ENCODE data around the gene ENO2. TPM values are rescaled to one million over a fixed set of nuclear protein-coding genes. Genes with fewer than 3 reads are reported as not detected.

Gene ENO2
- total and polyA plus RNA-seq, 2 donors (not counting 1 experiment from before 2014, with no cell fraction given), result 20.3 to 43.0 TPM

GRCh38 chr12:6909421-6910145 is 4.8 kb upstream of the ENO2 start:
- Histone ChIP-seq H3K27me3 (ENCODE audit: control insufficient read depth, insufficient read depth, low read length) (no peaks in the 10 kb centered on the region), H3K9me3 (ENCODE audit: control insufficient read depth, insufficient read depth, low read depth, low read length) (no peaks in the 10 kb centered on the region), H3K36me3 (ENCODE audit: control insufficient read depth, insufficient read depth, low read length) (no peaks in the 10 kb centered on the region), H3K79me2 (ENCODE audit: control insufficient read depth, insufficient read depth, low read length) (no peaks in the 10 kb centered on the region), H3K27ac (ENCODE audit: insufficient read depth, low read length) (no peak overlapping the region), H3K4me3 (replicated peaks in 1 of 4; ENCODE audit: control extremely low read depth in 1 of 4, insufficient read depth in 1 of 4, low read depth in 3 of 4, low read length in 4 of 4) (no peak overlapping the region), H2AFZ (ENCODE audit: low read length) (no peak overlapping the region), H3K4me1 (ENCODE audit: control insufficient read depth, extremely low read depth, insufficient read depth, low read length) (peaks cover 4% of the 10 kb centered on the region), H3K4me2 (ENCODE audit: extremely low read depth, insufficient read depth, low read length) (no peak overlapping the region), H3K9ac (ENCODE audit: insufficient read depth, low read length) (no peak overlapping the region), H4K20me1 (ENCODE audit: control insufficient read depth, extremely low read depth, insufficient read depth, low read length) (no peaks in the 10 kb centered on the region)
- no peak for TF ChIP-seq EZH2 (IDR thresholded peaks at IDR 0.05; ENCODE audit: low read length, missing control alignments)
- TF ChIP-seq, protein P1, sequence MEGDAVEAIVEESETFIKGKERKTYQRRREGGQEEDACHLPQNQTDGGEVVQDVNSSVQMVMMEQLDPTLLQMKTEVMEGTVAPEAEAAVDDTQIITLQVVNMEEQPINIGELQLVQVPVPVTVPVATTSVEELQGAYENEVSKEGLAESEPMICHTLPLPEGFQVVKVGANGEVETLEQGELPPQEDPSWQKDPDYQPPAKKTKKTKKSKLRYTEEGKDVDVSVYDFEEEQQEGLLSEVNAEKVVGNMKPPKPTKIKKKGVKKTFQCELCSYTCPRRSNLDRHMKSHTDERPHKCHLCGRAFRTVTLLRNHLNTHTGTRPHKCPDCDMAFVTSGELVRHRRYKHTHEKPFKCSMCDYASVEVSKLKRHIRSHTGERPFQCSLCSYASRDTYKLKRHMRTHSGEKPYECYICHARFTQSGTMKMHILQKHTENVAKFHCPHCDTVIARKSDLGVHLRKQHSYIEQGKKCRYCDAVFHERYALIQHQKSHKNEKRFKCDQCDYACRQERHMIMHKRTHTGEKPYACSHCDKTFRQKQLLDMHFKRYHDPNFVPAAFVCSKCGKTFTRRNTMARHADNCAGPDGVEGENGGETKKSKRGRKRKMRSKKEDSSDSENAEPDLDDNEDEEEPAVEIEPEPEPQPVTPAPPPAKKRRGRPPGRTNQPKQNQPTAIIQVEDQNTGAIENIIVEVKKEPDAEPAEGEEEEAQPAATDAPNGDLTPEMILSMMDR (conservative IDR thresholded peaks at IDR 0.05 in 1 of 2, IDR thresholded peaks at IDR 0.05 in 1 of 2; ENCODE audit: low read depth in 1 of 2, low read length in 2 of 2), result no peak
- DNase-seq (ENCODE audit: low read depth in 2 of 2), result no peak

GRCh38 chr12:6912164-6912935 is 2.0 kb upstream of the ENO2 start:
- no peak for DNase-seq (ENCODE audit: low read depth in 2 of 2)
- Histone ChIP-seq H3K9me3 (ENCODE audit: control insufficient read depth, insufficient read depth, low read depth, low read length) (no peaks in the 10 kb centered on the region), H3K4me3 (replicated peaks in 1 of 4; ENCODE audit: control extremely low read depth in 1 of 4, insufficient read depth in 1 of 4, low read depth in 3 of 4, low read length in 4 of 4) (no peak overlapping the region), H3K9ac (ENCODE audit: insufficient read depth, low read length) (no peak overlapping the region), H3K4me2 (ENCODE audit: extremely low read depth, insufficient read depth, low read length) (no peak overlapping the region), H3K27me3 (ENCODE audit: control insufficient read depth, insufficient read depth, low read length) (no peaks in the 10 kb centered on the region), H3K79me2 (ENCODE audit: control insufficient read depth, insufficient read depth, low read length) (peaks cover 3% of the 10 kb centered on the region), H4K20me1 (ENCODE audit: control insufficient read depth, extremely low read depth, insufficient read depth, low read length) (no peaks in the 10 kb centered on the region), H3K4me1 (ENCODE audit: control insufficient read depth, extremely low read depth, insufficient read depth, low read length) (peaks cover 2% of the 10 kb centered on the region), H2AFZ (ENCODE audit: low read length) (no peak overlapping the region), H3K36me3 (ENCODE audit: control insufficient read depth, insufficient read depth, low read length) (peaks cover 5% of the 10 kb centered on the region), H3K27ac (ENCODE audit: insufficient read depth, low read length) (no peak overlapping the region)
- TF ChIP-seq EZH2 (IDR thresholded peaks at IDR 0.05; ENCODE audit: low read length, missing control alignments), result no peak
- TF ChIP-seq, protein P1 (conservative IDR thresholded peaks at IDR 0.05 in 1 of 2, IDR thresholded peaks at IDR 0.05 in 1 of 2; ENCODE audit: low read depth in 1 of 2, low read length in 2 of 2), result no peak

DNA sequence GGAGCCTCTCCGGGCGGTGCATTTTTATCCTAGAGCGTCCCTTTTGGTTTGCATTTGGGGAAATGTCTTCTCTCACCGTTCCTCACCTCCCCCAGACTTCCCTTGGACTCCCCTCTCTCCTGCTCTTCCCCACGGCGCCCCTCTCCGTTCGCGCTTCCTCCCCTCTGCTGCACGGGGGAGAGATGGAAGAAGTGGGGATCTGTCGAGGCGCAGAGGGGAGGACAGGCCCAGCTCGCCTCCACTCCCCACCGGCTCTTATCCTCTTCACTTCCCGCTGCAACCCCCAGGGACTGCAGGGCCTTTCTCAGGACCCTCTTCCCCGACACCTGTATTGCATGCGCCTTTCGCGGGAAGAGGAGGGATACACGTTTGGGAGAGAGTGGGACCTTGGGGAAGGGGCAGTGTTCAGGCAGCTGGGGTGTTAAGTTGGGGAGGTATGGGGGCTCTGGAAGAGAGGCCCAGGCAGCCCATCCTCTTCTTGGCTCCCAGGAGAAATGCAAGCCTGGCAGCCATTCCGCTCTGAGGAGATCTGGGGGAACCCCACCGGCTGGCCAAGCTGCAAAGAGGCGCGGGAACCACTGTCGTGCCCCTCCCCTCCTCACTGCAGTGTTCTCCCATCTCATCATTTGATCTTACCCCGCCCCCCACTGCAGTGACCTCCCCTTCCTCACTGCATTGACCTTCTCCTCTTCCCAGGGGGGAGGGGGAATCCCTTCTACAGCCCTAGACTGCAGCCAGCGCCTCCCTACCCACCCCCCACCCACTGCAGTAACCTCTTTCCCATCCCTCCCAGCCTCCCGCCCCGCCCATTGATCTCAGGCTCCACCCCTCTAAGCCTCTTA is 788 bp downstream of the ENO2 start:
- H3K36me3 ChIP-seq (ENCODE audit: control insufficient read depth, insufficient read depth, low read length), result peaks cover 9% of the 10 kb centered on the region
- no peak overlapping the region for H2AFZ ChIP-seq (ENCODE audit: low read length)
- H3K9ac ChIP-seq (ENCODE audit: insufficient read depth, low read length), result peak overlapping the region; percentile 56
- H3K9me3 ChIP-seq (ENCODE audit: control insufficient read depth, insufficient read depth, low read depth, low read length), result no peaks in the 10 kb centered on the region
- H3K4me3 ChIP-seq (replicated peaks in 1 of 4; ENCODE audit: control extremely low read depth in 1 of 4, insufficient read depth in 1 of 4, low read depth in 3 of 4, low read length in 4 of 4), result peak overlapping the region; percentile 63 to 75 (median 70)
- H3K4me2 ChIP-seq (ENCODE audit: extremely low read depth, insufficient read depth, low read length), result peak overlapping the region; percentile 84
- H3K4me1 ChIP-seq (ENCODE audit: control insufficient read depth, extremely low read depth, insufficient read depth, low read length), result peaks cover 2% of the 10 kb centered on the region
- peaks cover 3% of the 10 kb centered on the region for H3K79me2 ChIP-seq (ENCODE audit: control insufficient read depth, insufficient read depth, low read length)
- no peak overlapping the region for H3K27ac ChIP-seq (ENCODE audit: insufficient read depth, low read length)
- DNase-seq (ENCODE audit: low read depth in 2 of 2), result no peak
- TF ChIP-seq, protein P1 (conservative IDR thresholded peaks at IDR 0.05 in 1 of 2, IDR thresholded peaks at IDR 0.05 in 1 of 2; ENCODE audit: low read depth in 1 of 2, low read length in 2 of 2), result no peak
- no peak for TF ChIP-seq EZH2 (IDR thresholded peaks at IDR 0.05; ENCODE audit: low read length, missing control alignments)
- no peaks in the 10 kb centered on the region for H3K27me3 ChIP-seq (ENCODE audit: control insufficient read depth, insufficient read depth, low read length)
- H4K20me1 ChIP-seq (ENCODE audit: control insufficient read depth, extremely low read depth, insufficient read depth, low read length), result no peaks in the 10 kb centered on the region

All from fibroblast of lung (primary cell).